22Rv1 (cell line): ENCODE measurements around the gene MMP12.
"Not testable (repeated sequence)": the region's sequence is repeated elsewhere in the genome, so short reads cannot be mapped to it uniquely, and the experiment has no call there.

Source experiments
- H3K27ac ChIP-seq: fragments of 450-650 bp; 2 replicates; pipeline ENCODE4 v1.5.1; 2017
- CTCF ChIP-seq: fragments of 450-650 bp; IDR thresholded peaks from 2 replicates; pipeline ENCODE4 v1.5.1; 2017; ENCODE audit warnings: mild to moderate bottlenecking
- ZFX ChIP-seq: fragments of 450-650 bp; IDR thresholded peaks from 2 replicates; pipeline ENCODE4 v1.6.1; 2017; ENCODE audit warnings: antibody characterized with exemption, borderline replicate concordance

The MMP12 gene

GRCh38 chr11:102879801-102880200, 5.0 kb upstream of the MMP12 start:
- no peak for TF ChIP-seq CTCF
- no peak for TF ChIP-seq ZFX
- no peak overlapping the region for H3K27ac ChIP-seq

GRCh38 chr11:102878595-102878994, 3.8 kb upstream of the MMP12 start:
- no peak for TF ChIP-seq ZFX
- TF ChIP-seq CTCF: no peak
- H3K27ac ChIP-seq: no peak overlapping the region

GRCh38 chr11:102869354-102869964, 5.3 kb downstream of the MMP12 start:
- H3K27ac ChIP-seq: not testable (repeated sequence)

- no peak overlapping the region for H3K27ac ChIP-seq
- TF ChIP-seq CTCF (no peak), ZFX (no peak)
Observed at GRCh38 chr11:102868339-102868738, 6.4 kb downstream of the MMP12 start.

- TF ChIP-seq ZFX: no peak
- no peak for TF ChIP-seq CTCF
- H3K27ac ChIP-seq: no peak overlapping the region
Observed at GRCh38 chr11:102864724-102865123, 10.1 kb downstream of the MMP12 start.

- no peak overlapping the region for H3K27ac ChIP-seq
- no peak for TF ChIP-seq ZFX
- TF ChIP-seq CTCF: no peak
Observed at GRCh38 chr11:102853956-102854355, 20.8 kb downstream of the MMP12 start.

- TF ChIP-seq CTCF (no peak), ZFX (no peak)
- no peak overlapping the region for H3K27ac ChIP-seq
Observed at GRCh38 chr11:102853055-102853454, 21.7 kb downstream of the MMP12 start.
